Dendritic cell treated with granulocyte-macrophage colony-stimulating factor and Interleukin-4, amounts not matched to agents 40 ng/mL and 50 ng/mL, for 4 days (primary cell): ENCODE data around the gene SUCLG1.
"Not testable (repeated sequence)": the region's sequence is repeated elsewhere in the genome, so short reads cannot be mapped to it uniquely, and the experiment has no call there.

Source experiments
- H3K27ac Mint-ChIP-seq: one replicate; pipeline ENCODE4 v1.8.0; 2022; ENCODE audit warnings: mild to moderate bottlenecking, mixed read lengths
- H3K27me3 Mint-ChIP-seq: one replicate; pipeline ENCODE4 v1.8.0; 2022; ENCODE audit warnings: mild to moderate bottlenecking, mixed read lengths
- H3K36me3 Mint-ChIP-seq: one replicate; pipeline ENCODE4 v1.8.0; 2022; ENCODE audit warnings: low read depth, mixed read lengths
- H3K4me1 Mint-ChIP-seq: one replicate; pipeline ENCODE4 v1.8.0; 2022; ENCODE audit warnings: low read depth, mixed read lengths
- H3K4me3 Mint-ChIP-seq: one replicate; pipeline ENCODE4 v1.8.0; 2022; ENCODE audit warnings: mild to moderate bottlenecking, moderate library complexity, mixed read lengths
- H3K9me3 Mint-ChIP-seq: one replicate; pipeline ENCODE4 v1.8.0; 2022; ENCODE audit warnings: mixed read lengths
- intact Hi-C: fragments of 100-400 bp; cut with micrococcal nuclease; formaldehyde crosslinking; loops from one replicate; pipeline ENCODE4 v1.15.0; 2022

SUCLG1 gene

GRCh38 chr2:84482603-84483002 lies 23.5 kb upstream of the SUCLG1 start:
- peaks cover 3% of the 10 kb centered on the region for H3K27me3 Mint-ChIP-seq
- no peaks in the 10 kb centered on the region for H3K4me1 Mint-ChIP-seq
- H3K4me3 Mint-ChIP-seq, result no peak overlapping the region
- intact Hi-C loops, result no loop called here
- H3K9me3 Mint-ChIP-seq, result peaks cover 5% of the 10 kb centered on the region
- H3K27ac Mint-ChIP-seq, result no peak overlapping the region
- H3K36me3 Mint-ChIP-seq, result no peaks in the 10 kb centered on the region

DNA sequence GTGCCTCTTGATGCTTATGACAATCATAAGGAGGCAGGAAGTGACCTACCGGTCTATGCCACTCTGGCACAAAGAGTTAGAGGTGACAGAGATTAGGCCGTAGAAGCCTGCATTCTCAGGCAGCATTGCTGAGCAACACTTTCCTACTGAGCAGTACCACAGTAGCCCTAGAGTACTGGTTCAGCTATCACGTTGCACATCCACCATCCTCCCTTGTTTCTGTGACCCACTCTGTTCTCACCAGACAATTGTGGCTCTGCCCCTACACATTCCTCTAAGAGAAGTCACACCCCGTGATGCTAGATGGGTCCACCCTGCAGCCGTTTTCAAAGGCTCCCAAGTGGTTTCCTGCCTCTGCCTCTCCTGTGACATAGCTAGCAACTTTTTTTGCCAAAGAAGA lies 22.6 kb upstream of the SUCLG1 start:
- no peaks in the 10 kb centered on the region for H3K36me3 Mint-ChIP-seq
- no peak overlapping the region for H3K4me3 Mint-ChIP-seq
- no peak overlapping the region for H3K27ac Mint-ChIP-seq

DNA sequence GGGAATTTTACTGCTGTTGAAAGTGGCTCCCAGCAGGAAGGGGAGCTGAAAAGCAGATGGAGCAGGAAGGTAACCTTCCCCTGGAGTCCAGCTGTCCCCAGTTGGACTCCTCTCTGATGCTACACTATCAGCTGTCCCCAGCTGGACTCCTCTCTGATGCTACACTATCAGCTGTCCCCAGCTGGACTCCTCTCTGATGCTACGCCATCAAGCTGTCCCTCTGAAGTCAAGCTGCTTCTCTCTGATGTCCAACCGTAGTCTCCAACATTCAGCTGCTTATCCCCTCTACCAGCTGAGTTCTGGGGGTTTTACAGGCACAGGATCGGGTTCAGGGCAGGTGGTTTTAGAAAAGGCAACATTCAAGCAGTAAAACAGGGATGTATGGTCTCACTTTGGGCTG lies 19.8 kb upstream of the SUCLG1 start:
- peaks cover 21% of the 10 kb centered on the region for H3K9me3 Mint-ChIP-seq
- no peak overlapping the region for H3K4me3 Mint-ChIP-seq
- intact Hi-C loops, result no loop called here
- no peaks in the 10 kb centered on the region for H3K36me3 Mint-ChIP-seq
- no peak overlapping the region for H3K27ac Mint-ChIP-seq
- H3K4me1 Mint-ChIP-seq, result no peaks in the 10 kb centered on the region
- peaks cover 3% of the 10 kb centered on the region for H3K27me3 Mint-ChIP-seq

More for the DNA sequence above, 22.6 kb upstream of the SUCLG1 start:
- Mint-ChIP-seq H3K27me3 (peaks cover 6% of the 10 kb centered on the region), H3K9me3 (peaks cover 14% of the 10 kb centered on the region), H3K4me1 (no peaks in the 10 kb centered on the region)
- intact Hi-C loops, result no loop called here

DNA sequence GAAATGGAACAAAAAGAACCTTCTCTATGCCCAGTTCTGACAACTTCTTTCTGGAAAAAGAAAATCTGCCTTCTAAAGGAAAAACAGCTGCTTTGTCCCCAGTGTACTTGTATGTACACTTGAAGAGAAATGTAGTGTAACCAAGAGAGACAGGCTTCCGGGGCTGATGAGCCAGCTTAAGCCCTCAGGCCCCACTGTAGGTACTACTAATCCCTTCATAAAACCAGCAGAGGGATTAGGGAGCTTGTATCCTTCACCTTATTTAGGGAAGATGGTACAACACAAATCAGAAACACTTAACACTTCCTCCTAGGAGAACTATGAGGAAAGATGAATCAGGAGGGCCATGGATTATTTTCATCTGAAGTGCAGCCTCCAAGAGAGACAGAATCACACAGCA lies 18.8 kb upstream of the SUCLG1 start:
- Mint-ChIP-seq H3K9me3 (peaks cover 21% of the 10 kb centered on the region), H3K27me3 (peaks cover 3% of the 10 kb centered on the region), H3K4me1 (no peaks in the 10 kb centered on the region), H3K27ac (no peak overlapping the region), H3K4me3 (no peak overlapping the region), H3K36me3 (no peaks in the 10 kb centered on the region)
- intact Hi-C loops, result no loop called here

- Mint-ChIP-seq H3K27ac (no peak overlapping the region), H3K4me1 (no peaks in the 10 kb centered on the region), H3K9me3 (peaks cover 45% of the 10 kb centered on the region), H3K36me3 (no peaks in the 10 kb centered on the region), H3K27me3 (peaks cover 3% of the 10 kb centered on the region), H3K4me3 (no peak overlapping the region)
- intact Hi-C loops, result no loop called here
Observed at GRCh38 chr2:84474176-84474575, 15.1 kb upstream of the SUCLG1 start.

DNA sequence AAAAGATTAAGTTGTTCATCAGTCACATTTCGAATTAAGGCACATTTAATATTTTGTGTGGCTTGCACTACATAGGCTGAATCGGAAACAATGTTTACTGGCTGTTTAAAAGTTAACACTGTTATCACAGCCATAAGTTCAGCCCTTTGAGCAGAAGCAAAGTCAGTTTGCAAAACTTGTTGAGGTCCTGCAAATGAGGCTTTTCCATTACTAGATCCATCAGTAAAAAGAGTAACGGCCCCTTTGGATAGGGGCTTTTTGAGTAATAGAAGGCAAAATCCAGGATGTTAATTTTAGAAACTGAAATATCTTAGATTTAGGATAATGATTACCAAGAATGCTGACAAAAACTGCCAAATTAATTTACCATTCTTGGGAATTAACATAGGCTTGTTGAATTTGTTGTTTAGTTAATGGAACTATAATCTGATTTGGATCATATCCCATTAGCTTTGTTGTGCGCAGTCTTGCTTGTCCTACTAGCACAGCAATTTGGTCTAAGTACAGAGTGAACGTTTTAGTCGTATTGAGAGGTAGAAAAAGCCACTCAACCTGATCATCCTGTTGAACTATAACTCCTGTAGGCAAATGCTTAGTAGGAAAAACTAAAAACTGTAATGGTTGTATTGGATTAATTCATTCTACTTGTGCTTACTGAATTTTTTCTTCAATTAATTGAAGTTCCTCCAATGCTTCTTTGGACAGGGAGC lies 13.9 kb upstream of the SUCLG1 start:
- peaks cover 3% of the 10 kb centered on the region for H3K27me3 Mint-ChIP-seq
- H3K27ac Mint-ChIP-seq, result no peak overlapping the region
- H3K4me1 Mint-ChIP-seq, result no peaks in the 10 kb centered on the region
- H3K4me3 Mint-ChIP-seq, result no peak overlapping the region
- H3K36me3 Mint-ChIP-seq, result no peaks in the 10 kb centered on the region
- intact Hi-C loops, result no loop called here
- H3K9me3 Mint-ChIP-seq, result peaks cover 47% of the 10 kb centered on the region

DNA sequence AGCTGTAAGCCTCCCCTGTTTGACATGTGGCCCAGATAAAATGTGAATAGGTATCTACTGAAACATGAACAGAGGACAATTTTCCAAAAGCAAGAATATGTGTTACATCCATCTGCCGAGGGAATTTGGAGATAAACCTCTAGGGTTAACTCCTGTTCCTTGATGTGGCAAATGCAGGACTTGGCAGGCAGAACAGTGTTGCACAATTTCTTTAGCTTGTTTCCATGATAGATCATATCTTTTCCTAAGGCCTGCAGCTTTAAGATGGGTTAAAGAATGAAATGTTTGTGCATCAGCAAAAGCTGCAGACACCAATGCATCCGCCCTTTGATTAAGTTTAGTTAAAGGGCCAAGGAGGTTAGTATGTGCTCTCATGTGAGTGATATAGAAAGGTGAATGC lies 13.3 kb upstream of the SUCLG1 start:
- peaks cover 41% of the 10 kb centered on the region for H3K9me3 Mint-ChIP-seq
- H3K4me3 Mint-ChIP-seq, intact Hi-C loops: not testable (repeated sequence)

GRCh38 chr2:84467389-84467788 lies 8.3 kb upstream of the SUCLG1 start:
- Mint-ChIP-seq H3K27me3 (no peaks in the 10 kb centered on the region), H3K27ac (no peak overlapping the region), H3K4me3 (no peak overlapping the region), H3K36me3 (no peaks in the 10 kb centered on the region), H3K9me3 (peaks cover 27% of the 10 kb centered on the region), H3K4me1 (no peaks in the 10 kb centered on the region)
- intact Hi-C loops, result no loop called here

More for the DNA sequence above, 13.3 kb upstream of the SUCLG1 start:
- H3K4me1 Mint-ChIP-seq, H3K27me3 Mint-ChIP-seq, H3K36me3 Mint-ChIP-seq, H3K27ac Mint-ChIP-seq: not testable (repeated sequence)

DNA sequence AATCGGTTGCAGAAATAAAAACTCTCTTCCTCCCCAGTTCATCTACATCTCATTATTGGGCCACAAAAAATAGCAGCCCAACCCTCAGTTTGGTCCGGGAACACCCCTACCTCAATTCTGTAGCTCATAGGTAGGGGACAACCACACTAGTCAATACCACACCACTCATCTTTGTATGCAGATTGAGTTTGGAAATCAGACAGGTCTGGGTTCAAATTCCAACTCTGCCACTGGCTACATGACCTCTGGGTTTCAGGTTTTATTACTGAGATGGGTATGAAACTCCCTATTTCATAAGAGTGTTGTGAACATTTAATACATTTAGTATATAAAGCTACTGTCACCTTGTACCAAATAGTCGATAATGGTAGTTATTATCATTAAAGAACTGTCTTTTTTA lies 2.2 kb upstream of the SUCLG1 start:
- Mint-ChIP-seq H3K27ac (no peak overlapping the region), H3K4me3 (no peak overlapping the region), H3K27me3 (no peaks in the 10 kb centered on the region), H3K9me3 (no peaks in the 10 kb centered on the region), H3K36me3 (peaks cover 14% of the 10 kb centered on the region), H3K4me1 (peaks cover 18% of the 10 kb centered on the region)
- intact Hi-C loops, result no loop called here

GRCh38 chr2:84460670-84461069 lies 1.6 kb upstream of the SUCLG1 start:
- Mint-ChIP-seq H3K36me3 (peaks cover 14% of the 10 kb centered on the region), H3K27me3 (no peaks in the 10 kb centered on the region), H3K4me3 (no peak overlapping the region), H3K4me1 (peaks cover 23% of the 10 kb centered on the region), H3K27ac (no peak overlapping the region), H3K9me3 (no peaks in the 10 kb centered on the region)
- intact Hi-C loops, result no loop called here

- intact Hi-C loops, result no loop called here
- no peaks in the 10 kb centered on the region for H3K9me3 Mint-ChIP-seq
- peaks cover 23% of the 10 kb centered on the region for H3K4me1 Mint-ChIP-seq
- H3K4me3 Mint-ChIP-seq, result peak overlapping the region; percentile 93
- H3K27me3 Mint-ChIP-seq, result no peaks in the 10 kb centered on the region
- H3K27ac Mint-ChIP-seq, result peak overlapping the region; percentile 98
- H3K36me3 Mint-ChIP-seq, result peaks cover 14% of the 10 kb centered on the region
Observed at GRCh38 chr2:84459944-84460429, 907 bp upstream of the SUCLG1 start.

GRCh38 chr2:84458551-84459017 lies 496 bp downstream of the SUCLG1 start:
- H3K27ac Mint-ChIP-seq, result peak overlapping the region; percentile 98
- peaks cover 30% of the 10 kb centered on the region for H3K4me1 Mint-ChIP-seq
- no peaks in the 10 kb centered on the region for H3K9me3 Mint-ChIP-seq
- no peaks in the 10 kb centered on the region for H3K27me3 Mint-ChIP-seq
- H3K36me3 Mint-ChIP-seq, result peaks cover 20% of the 10 kb centered on the region
- intact Hi-C loops, result no loop called here
- H3K4me3 Mint-ChIP-seq, result peak overlapping the region; percentile 93

DNA sequence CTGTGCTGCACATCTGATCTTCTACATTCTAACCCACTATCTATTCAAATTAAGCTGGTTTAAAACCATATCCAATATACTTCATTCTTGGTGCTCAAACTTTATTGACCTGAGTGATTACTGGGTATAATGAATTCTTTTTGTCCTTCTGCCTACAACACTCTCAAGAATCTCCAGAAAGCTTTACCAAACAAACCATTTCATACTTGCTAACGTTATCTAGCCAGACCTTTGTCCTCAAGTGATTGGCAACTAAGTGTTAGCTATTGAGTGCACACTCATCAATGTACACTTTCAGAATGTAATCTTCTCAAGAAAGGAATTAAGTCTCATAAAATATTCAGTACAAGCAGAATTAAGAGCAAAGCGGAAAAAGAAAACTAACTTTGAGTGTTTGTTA lies 1.4 kb downstream of the SUCLG1 start:
- H3K4me3 Mint-ChIP-seq, result no peak overlapping the region
- intact Hi-C loops, result no loop called here
- H3K4me1 Mint-ChIP-seq, result peaks cover 30% of the 10 kb centered on the region
- H3K9me3 Mint-ChIP-seq, result no peaks in the 10 kb centered on the region
- H3K36me3 Mint-ChIP-seq, result peaks cover 20% of the 10 kb centered on the region
- no peaks in the 10 kb centered on the region for H3K27me3 Mint-ChIP-seq
- H3K27ac Mint-ChIP-seq, result no peak overlapping the region

GRCh38 chr2:84456156-84456555 lies 2.9 kb downstream of the SUCLG1 start:
- Mint-ChIP-seq H3K9me3 (no peaks in the 10 kb centered on the region), H3K27me3 (no peaks in the 10 kb centered on the region), H3K27ac (no peak overlapping the region), H3K4me3 (no peak overlapping the region), H3K4me1 (peaks cover 37% of the 10 kb centered on the region), H3K36me3 (peaks cover 20% of the 10 kb centered on the region)
- intact Hi-C loops, result no loop called here

GRCh38 chr2:84454581-84454980 lies 4.5 kb downstream of the SUCLG1 start:
- H3K9me3 Mint-ChIP-seq, result no peaks in the 10 kb centered on the region
- H3K4me3 Mint-ChIP-seq, result no peak overlapping the region
- H3K27ac Mint-ChIP-seq, result no peak overlapping the region
- peaks cover 19% of the 10 kb centered on the region for H3K36me3 Mint-ChIP-seq
- peaks cover 48% of the 10 kb centered on the region for H3K4me1 Mint-ChIP-seq
- no peaks in the 10 kb centered on the region for H3K27me3 Mint-ChIP-seq
- intact Hi-C loops, result no loop called here
